Activated T-cell treated with anti-CD3 and anti-CD28 coated beads, Interleukin-2, amount 50 U/mL, for 72 hours (primary cell): ENCODE measurements around the gene TMC7. TPM values are rescaled to one million over a fixed set of nuclear protein-coding genes. Genes with fewer than 3 reads are reported as not detected.

Experiments
- ATAC-seq, 2 donors: fragments of 150-1000 bp; cut with Tn5 transposase; replicated peaks in 1 of 2; 2 replicates each; pipeline ENCODE4 v1.10.0; 2021; ENCODE audit warnings: moderate library complexity in 2 of 2, mild to moderate bottlenecking in 1 of 2
- DNase-seq, 2 donors: peaks; one replicate each; pipeline ENCODE4 v3.0.0; 2021 to 2022; ENCODE audit warnings: mixed read lengths in 1 of 2
- H3K27ac Mint-ChIP-seq: one replicate; pipeline ENCODE4 v1.8.0; 2022; ENCODE audit warnings: mild to moderate bottlenecking, moderate library complexity, mixed read lengths
- H3K27me3 Mint-ChIP-seq: one replicate; pipeline ENCODE4 v1.8.0; 2022; ENCODE audit warnings: low read depth, mixed read lengths
- H3K36me3 Mint-ChIP-seq, 2 donors: one replicate each; pipeline ENCODE4 v1.8.0; 2022; ENCODE audit warnings: mixed read lengths in 2 of 2, mild to moderate bottlenecking in 1 of 2; ENCODE audit not compliant: insufficient read depth in 2 of 2
- H3K4me1 Mint-ChIP-seq: one replicate; pipeline ENCODE4 v1.8.0; 2022; ENCODE audit warnings: low read depth, mixed read lengths
- H3K4me3 Mint-ChIP-seq, 2 donors: one replicate each; pipeline ENCODE4 v1.8.0; 2022; ENCODE audit warnings: mild to moderate bottlenecking in 2 of 2, mixed read lengths in 2 of 2, moderate library complexity in 2 of 2
- H3K9me3 Mint-ChIP-seq, 2 donors: one replicate each; pipeline ENCODE4 v1.8.0; 2022; ENCODE audit warnings: mixed read lengths in 2 of 2
- total RNA-seq, 2 donors: library from RNA; stranded (reverse); gene quantifications; one replicate each; pipeline ENCODE4 v1.2.3, GENCODE V29; 2022

TMC7 gene
- total RNA-seq, 2 donors from 2014 or later, result 0.10 TPM; not detected in 1

DNA sequence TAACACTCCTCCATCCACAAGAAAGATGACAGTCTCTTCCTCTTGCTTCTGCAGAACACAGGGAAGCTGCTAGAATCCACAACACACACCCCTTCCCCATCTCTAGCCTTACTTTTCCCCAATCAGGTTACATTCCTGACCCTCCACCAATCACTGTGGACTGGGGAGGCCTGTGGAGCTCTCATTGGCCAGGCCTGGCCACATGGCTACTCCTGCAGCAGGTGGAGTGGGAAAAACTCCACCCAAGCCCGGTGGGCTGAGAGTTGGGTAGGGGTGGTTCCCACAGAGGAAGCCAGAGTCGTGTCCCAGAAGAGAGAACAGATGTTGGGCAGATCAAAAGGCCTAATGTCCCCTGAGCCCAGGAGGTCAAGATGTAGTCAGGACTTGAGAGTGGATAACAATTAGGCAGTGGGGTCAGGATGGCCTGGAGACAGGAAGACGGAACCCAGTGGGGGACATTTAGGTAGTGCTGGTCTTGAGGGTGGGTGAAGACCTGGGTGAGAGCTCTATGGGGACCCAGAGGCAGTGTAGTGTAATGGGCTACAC, 105.7 kb downstream of the TMC7 start:
- Mint-ChIP-seq H3K36me3 (peaks cover 7 to 13% of the 10 kb centered on the region in 2 donors), H3K4me3 (no peak overlapping the region), H3K27me3 (peaks cover 13% of the 10 kb centered on the region), H3K4me1 (peaks cover 15% of the 10 kb centered on the region), H3K27ac (no peak overlapping the region), H3K9me3 (peaks cover 6 to 13% of the 10 kb centered on the region in 2 donors)
- DNase-seq (no peak), ATAC-seq (no peak)

GRCh38 chr16:19090916-19091315, 107.2 kb downstream of the TMC7 start:
- peaks cover 20% of the 10 kb centered on the region for H3K4me1 Mint-ChIP-seq
- H3K27ac Mint-ChIP-seq, result no peak overlapping the region
- ATAC-seq (no peak), DNase-seq (no peak)
- H3K4me3 Mint-ChIP-seq, result no peak overlapping the region
- peaks cover 6 to 18% of the 10 kb centered on the region in 2 donors for H3K9me3 Mint-ChIP-seq
- peaks cover 5% of the 10 kb centered on the region for H3K27me3 Mint-ChIP-seq
- peaks cover 9 to 16% of the 10 kb centered on the region in 2 donors for H3K36me3 Mint-ChIP-seq

DNA sequence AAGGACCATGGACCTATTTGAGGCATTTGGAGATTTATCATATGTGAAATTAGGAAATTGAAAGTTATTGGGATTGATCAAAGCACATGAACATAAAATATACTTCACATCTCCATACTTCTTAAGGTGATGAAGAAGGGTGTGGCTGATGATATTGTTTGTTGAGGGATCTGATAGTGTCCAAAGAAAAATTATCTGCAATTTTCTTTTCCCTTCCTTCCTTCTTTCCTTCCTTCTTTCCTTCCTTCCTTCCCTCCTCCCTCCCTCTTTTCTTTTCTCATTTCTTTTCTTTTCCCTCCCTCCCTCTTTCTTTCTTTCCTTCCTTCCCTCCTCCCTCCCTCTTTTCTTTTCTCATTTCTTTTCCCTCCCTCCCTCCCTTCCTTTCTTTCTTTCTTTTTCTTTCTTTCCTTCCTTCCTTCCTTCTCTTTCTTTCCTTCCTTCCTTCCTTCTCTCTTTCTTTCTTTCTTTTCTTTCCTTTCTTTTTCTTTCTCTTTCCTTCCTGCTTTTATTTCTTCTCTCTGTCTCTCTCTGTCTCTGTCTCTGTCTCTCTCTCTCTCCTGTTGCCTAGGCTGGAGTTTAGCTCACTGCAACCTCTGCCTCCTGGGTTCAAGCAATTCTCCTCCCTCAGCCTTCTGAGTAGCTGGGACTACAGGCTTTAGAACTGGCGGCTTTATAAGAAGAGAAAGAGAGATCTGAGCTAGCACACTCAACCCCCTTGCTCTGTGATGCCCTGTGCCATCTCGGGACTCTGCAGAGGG, 109.1 kb downstream of the TMC7 start:
- ATAC-seq, result no peak
- H3K9me3 Mint-ChIP-seq, result peaks cover 8 to 19% of the 10 kb centered on the region in 2 donors
- H3K4me1 Mint-ChIP-seq, result peaks cover 15% of the 10 kb centered on the region
- DNase-seq, result no peak
- no peak overlapping the region for H3K27ac Mint-ChIP-seq
- no peak overlapping the region for H3K4me3 Mint-ChIP-seq
- no peaks in the 10 kb centered on the region for H3K27me3 Mint-ChIP-seq
- H3K36me3 Mint-ChIP-seq, result peaks cover 12 to 17% of the 10 kb centered on the region in 2 donors

GRCh38 chr16:19093631-19094541, 110.2 kb downstream of the TMC7 start:
- ATAC-seq, result no peak
- Mint-ChIP-seq H3K27me3 (no peaks in the 10 kb centered on the region), H3K4me3 (no peak overlapping the region)

GRCh38 chr16:19094542-19095365, 111.0 kb downstream of the TMC7 start:
- Mint-ChIP-seq H3K4me3 (no peak overlapping the region), H3K36me3 (peaks cover 14 to 16% of the 10 kb centered on the region in 2 donors), H3K9me3 (peaks cover 10 to 23% of the 10 kb centered on the region in 2 donors), H3K27me3 (no peaks in the 10 kb centered on the region), H3K27ac (no peak overlapping the region), H3K4me1 (peaks cover 11% of the 10 kb centered on the region)
- ATAC-seq (peak; percentile 37 to 48), DNase-seq (no peak)

More at GRCh38 chr16:19093631-19094541, 110.2 kb downstream of the TMC7 start:
- Mint-ChIP-seq H3K27ac (no peak overlapping the region), H3K4me1 (peaks cover 15% of the 10 kb centered on the region), H3K36me3 (peaks cover 14 to 19% of the 10 kb centered on the region in 2 donors), H3K9me3 (peaks cover 10 to 23% of the 10 kb centered on the region in 2 donors)
- DNase-seq, result no peak

GRCh38 chr16:19095654-19096053, 111.9 kb downstream of the TMC7 start:
- H3K27me3 Mint-ChIP-seq, result no peaks in the 10 kb centered on the region
- H3K36me3 Mint-ChIP-seq, result peaks cover 14 to 16% of the 10 kb centered on the region in 2 donors
- H3K27ac Mint-ChIP-seq, result no peak overlapping the region
- no peak for DNase-seq
- no peak for ATAC-seq
- peaks cover 11% of the 10 kb centered on the region for H3K4me1 Mint-ChIP-seq
- H3K4me3 Mint-ChIP-seq, result no peak overlapping the region
- peaks cover 10 to 22% of the 10 kb centered on the region in 2 donors for H3K9me3 Mint-ChIP-seq

- peaks cover 11% of the 10 kb centered on the region for H3K4me1 Mint-ChIP-seq
- H3K36me3 Mint-ChIP-seq, result peaks cover 6 to 8% of the 10 kb centered on the region in 2 donors
- no peak for DNase-seq
- H3K4me3 Mint-ChIP-seq, result no peak overlapping the region
- peaks cover 4 to 10% of the 10 kb centered on the region in 2 donors for H3K9me3 Mint-ChIP-seq
- no peak for ATAC-seq
- H3K27ac Mint-ChIP-seq, result no peak overlapping the region
- peaks cover 13% of the 10 kb centered on the region for H3K27me3 Mint-ChIP-seq
These were observed 114.4 kb downstream of the TMC7 start for GRCh38 chr16:19098173-19098572.

DNA sequence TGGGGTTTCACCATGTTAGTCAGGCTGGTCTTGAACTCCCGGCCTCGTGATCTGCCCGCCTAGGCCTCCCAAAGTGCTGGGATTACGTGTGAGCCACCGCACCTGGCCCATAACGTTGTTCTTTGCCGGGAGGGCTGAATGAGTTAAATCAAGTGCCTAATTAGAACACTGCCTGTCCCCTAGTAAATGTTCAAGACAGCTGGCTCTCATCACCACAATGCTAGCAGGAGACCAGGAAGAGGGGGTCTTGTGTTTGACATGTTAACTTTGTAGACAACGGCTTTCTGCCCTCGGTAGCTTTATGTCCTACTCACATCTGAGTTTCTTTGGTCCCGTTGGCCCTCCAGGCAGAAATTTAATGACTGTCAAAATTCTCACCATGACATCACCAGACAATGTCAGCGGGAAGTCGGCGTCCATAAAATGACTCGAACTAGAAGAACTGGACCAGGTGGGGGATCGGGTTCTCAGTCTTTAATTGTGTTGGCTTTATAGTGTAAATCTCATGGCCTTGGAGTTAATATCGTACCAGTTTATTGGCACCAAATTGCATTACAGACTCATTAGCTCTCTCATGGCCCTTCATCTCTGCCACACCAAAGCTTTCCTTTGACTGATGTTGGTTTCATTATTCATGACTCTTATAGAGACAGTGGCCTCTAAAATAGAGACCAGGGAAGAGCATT, 118.6 kb downstream of the TMC7 start:
- H3K9me3 Mint-ChIP-seq, result peaks cover 3 to 5% of the 10 kb centered on the region in 2 donors
- DNase-seq, result no peak
- no peak overlapping the region for H3K27ac Mint-ChIP-seq
- H3K4me3 Mint-ChIP-seq, result no peak overlapping the region
- H3K27me3 Mint-ChIP-seq, result peaks cover 20% of the 10 kb centered on the region
- H3K4me1 Mint-ChIP-seq, result peaks cover under 1% of the 10 kb centered on the region
- H3K36me3 Mint-ChIP-seq, result peaks cover 3% of the 10 kb centered on the region in 2 donors
- ATAC-seq, result no peak

GRCh38 chr16:19104607-19105006, 120.9 kb downstream of the TMC7 start:
- Mint-ChIP-seq H3K4me3 (no peak overlapping the region), H3K4me1 (peaks cover 15% of the 10 kb centered on the region), H3K27me3 (peaks cover 28% of the 10 kb centered on the region), H3K36me3 (no peaks in the 10 kb centered on the region), H3K27ac (no peak overlapping the region), H3K9me3 (no peaks in the 10 kb centered on the region)
- no peak for DNase-seq
- no peak for ATAC-seq

- ATAC-seq, result no peak
- H3K27ac Mint-ChIP-seq, result no peak overlapping the region
- no peak overlapping the region for H3K4me3 Mint-ChIP-seq
- no peaks in the 10 kb centered on the region for H3K36me3 Mint-ChIP-seq
- peaks cover 28% of the 10 kb centered on the region for H3K27me3 Mint-ChIP-seq
- no peak for DNase-seq
- no peaks in the 10 kb centered on the region for H3K9me3 Mint-ChIP-seq
- H3K4me1 Mint-ChIP-seq, result peaks cover 15% of the 10 kb centered on the region
These were observed 121.4 kb downstream of the TMC7 start for GRCh38 chr16:19105131-19105530.

- Mint-ChIP-seq H3K27ac (no peak overlapping the region), H3K4me3 (no peak overlapping the region), H3K27me3 (peaks cover 24% of the 10 kb centered on the region), H3K36me3 (no peaks in the 10 kb centered on the region), H3K4me1 (peaks cover 15% of the 10 kb centered on the region), H3K9me3 (no peaks in the 10 kb centered on the region)
- ATAC-seq (no peak), DNase-seq (no peak)
These were observed 122.3 kb downstream of the TMC7 start for GRCh38 chr16:19105891-19106624.
